ENCODE measurements around the gene MROH2A.

Gene MROH2A

GRCh38 chr2:233838251-233838650 lies 60.1 kb downstream of the MROH2A start:
- no peak for DNase-seq

GRCh38 chr2:233838726-233839446 lies 60.8 kb downstream of the MROH2A start:
- DNase-seq: no peak

GRCh38 chr2:233839447-233839820 lies 61.3 kb downstream of the MROH2A start:
- no peak for DNase-seq

GRCh38 chr2:233840520-233840919 lies 62.4 kb downstream of the MROH2A start:
- no peak for DNase-seq

GRCh38 chr2:233841183-233841582 lies 63.1 kb downstream of the MROH2A start:
- DNase-seq: no peak

GRCh38 chr2:233844064-233844807 lies 66.1 kb downstream of the MROH2A start:
- DNase-seq: no peak

- no peak for DNase-seq
Observed at GRCh38 chr2:233844836-233845235, 66.7 kb downstream of the MROH2A start.

GRCh38 chr2:233845301-233846060 lies 67.4 kb downstream of the MROH2A start:
- no peak for DNase-seq

GRCh38 chr2:233846387-233847247 lies 68.5 kb downstream of the MROH2A start:
- DNase-seq: no peak

GRCh38 chr2:233847248-233847898 lies 69.2 kb downstream of the MROH2A start:
- no peak for DNase-seq

GRCh38 chr2:233848276-233848675 lies 70.1 kb downstream of the MROH2A start:
- no peak for DNase-seq

GRCh38 chr2:233849607-233850271 lies 71.6 kb downstream of the MROH2A start:
- no peak for DNase-seq

- no peak for DNase-seq
Observed at GRCh38 chr2:233850745-233851144, 72.6 kb downstream of the MROH2A start.

- DNase-seq: no peak
Observed at GRCh38 chr2:233851169-233851568, 73.0 kb downstream of the MROH2A start.

GRCh38 chr2:233852056-233852455 lies 73.9 kb downstream of the MROH2A start:
- DNase-seq: no peak

- no peak for DNase-seq
Observed at GRCh38 chr2:233853353-233853752, 75.2 kb downstream of the MROH2A start.

- DNase-seq: no peak
Observed at GRCh38 chr2:233853883-233854240, 75.7 kb downstream of the MROH2A start.

GRCh38 chr2:233854241-233854981 lies 76.3 kb downstream of the MROH2A start, which contains the start of gene HJURP:
HJURP (minus strand) TSS chr2:233854535; CDS start chr2:233854500, 35 bp downstream.
- peak; percentile 90 to 92 for DNase-seq

- DNase-seq: no peak
Observed at GRCh38 chr2:233855345-233855744, 77.2 kb downstream of the MROH2A start.

- no peak for DNase-seq
Observed at GRCh38 chr2:233856184-233856583, 78.1 kb downstream of the MROH2A start.
